Type B pancreatic cell (in vitro differentiated cells): ENCODE measurements around the gene ZCWPW1. TPM values are rescaled to one million over a fixed set of nuclear protein-coding genes. Genes with fewer than 3 reads are reported as not detected.
"Not testable (repeated sequence)": the region's sequence is repeated elsewhere in the genome, so short reads cannot be mapped to it uniquely, and the experiment has no call there.

ENCODE experiments used
- DNase-seq: peaks from one replicate; pipeline ENCODE4 v3.0.0; 2021; ENCODE audit warnings: mixed read lengths; ENCODE audit not compliant: unreplicated experiment; ENCODE audit errors: extremely low spot score
- H3K27ac Mint-ChIP-seq: 2 replicates; pipeline ENCODE4 v1.8.0; 2021; ENCODE audit warnings: mild to moderate bottlenecking, mixed read lengths
- H3K27me3 Mint-ChIP-seq: 2 replicates; pipeline ENCODE4 v1.8.0; 2021; ENCODE audit warnings: mixed read lengths
- H3K36me3 Mint-ChIP-seq: 2 replicates; pipeline ENCODE4 v1.8.0; 2021; ENCODE audit warnings: mixed read lengths
- H3K4me1 Mint-ChIP-seq: one replicate; pipeline ENCODE4 v1.8.0; 2021; ENCODE audit warnings: mixed read lengths; ENCODE audit not compliant: unreplicated experiment
- H3K4me3 Mint-ChIP-seq: 2 replicates; pipeline ENCODE4 v1.8.0; 2021; ENCODE audit warnings: mild to moderate bottlenecking, mixed read lengths
- H3K9me3 Mint-ChIP-seq: 2 replicates; pipeline ENCODE4 v1.8.0; 2021; ENCODE audit warnings: mixed read lengths
- CTCF ChIP-seq: fragments of 200-600 bp; sonication (generic); conservative IDR thresholded peaks from 2 replicates; pipeline ENCODE4 v1.5.0; 2021; ENCODE audit warnings: antibody characterized with exemption, mild to moderate bottlenecking
- total RNA-seq: library from RNA; stranded (reverse); gene quantifications from 2 replicates; pipeline ENCODE4 v1.2.1, GENCODE V29; 2021; ENCODE audit warnings: low replicate concordance

Gene ZCWPW1
- total RNA-seq, 1 donor from 2014 or later = 2.7 TPM

- Mint-ChIP-seq H3K4me3 (peak overlapping the region; percentile 6), H3K36me3 (no peaks in the 10 kb centered on the region), H3K4me1 (no peaks in the 10 kb centered on the region), H3K9me3 (no peaks in the 10 kb centered on the region), H3K27ac (no peak overlapping the region), H3K27me3 (peaks cover 3% of the 10 kb centered on the region)
- TF ChIP-seq CTCF = no peak
- no peak for DNase-seq
Measured at GRCh38 chr7:100380196-100380595, 48.3 kb downstream of the ZCWPW1 start.

GRCh38 chr7:100378114-100378755 is 50.3 kb downstream of the ZCWPW1 start:
- Mint-ChIP-seq H3K27me3 (peaks cover 3% of the 10 kb centered on the region), H3K4me3 (no peak overlapping the region), H3K4me1 (peaks cover 11% of the 10 kb centered on the region), H3K9me3 (no peaks in the 10 kb centered on the region), H3K27ac (no peak overlapping the region), H3K36me3 (no peaks in the 10 kb centered on the region)
- TF ChIP-seq CTCF = no peak
- no peak for DNase-seq

- Mint-ChIP-seq H3K27me3 (peaks cover 3% of the 10 kb centered on the region), H3K4me1 (peaks cover 11% of the 10 kb centered on the region), H3K4me3 (no peak overlapping the region), H3K36me3 (no peaks in the 10 kb centered on the region), H3K9me3 (no peaks in the 10 kb centered on the region), H3K27ac (no peak overlapping the region)
- TF ChIP-seq CTCF = no peak
- DNase-seq = no peak
Measured at GRCh38 chr7:100376066-100376465, 52.4 kb downstream of the ZCWPW1 start.

GRCh38 chr7:100374601-100375000 is 53.9 kb downstream of the ZCWPW1 start:
- no peaks in the 10 kb centered on the region for H3K27me3 Mint-ChIP-seq
- H3K27ac Mint-ChIP-seq = no peak overlapping the region
- DNase-seq = no peak
- no peak for TF ChIP-seq CTCF
- H3K4me3 Mint-ChIP-seq = no peak overlapping the region
- H3K36me3 Mint-ChIP-seq = no peaks in the 10 kb centered on the region
- H3K4me1 Mint-ChIP-seq = peaks cover 11% of the 10 kb centered on the region
- no peaks in the 10 kb centered on the region for H3K9me3 Mint-ChIP-seq

GRCh38 chr7:100373870-100374598 is 54.5 kb downstream of the ZCWPW1 start:
- H3K4me3 Mint-ChIP-seq, H3K36me3 Mint-ChIP-seq, DNase-seq, H3K9me3 Mint-ChIP-seq, H3K27ac Mint-ChIP-seq, H3K27me3 Mint-ChIP-seq: not testable (repeated sequence)
- peaks cover 11% of the 10 kb centered on the region for H3K4me1 Mint-ChIP-seq

GRCh38 chr7:100373261-100373831 is 55.2 kb downstream of the ZCWPW1 start, which contains the start of gene PILRA:
TSS of gene PILRA (plus strand) at chr7:100373487. CDS start at chr7:100373657, 170 bp downstream.
- H3K4me3 Mint-ChIP-seq = no peak within 1 kb of the TSS

More at GRCh38 chr7:100373261-100373831, 55.2 kb downstream of the ZCWPW1 start, which contains the start of gene PILRA:
- H3K27ac Mint-ChIP-seq = no peak within 1 kb of the TSS
- no peaks in the 10 kb centered on the region for H3K36me3 Mint-ChIP-seq
- TF ChIP-seq CTCF = no peak
- H3K27me3 Mint-ChIP-seq = no peaks in the 10 kb centered on the region
- DNase-seq = no peak
- no peaks in the 10 kb centered on the region for H3K9me3 Mint-ChIP-seq
- H3K4me1 Mint-ChIP-seq = peaks cover 11% of the 10 kb centered on the region
